Ramos (cell line): ENCODE measurements around the gene CCHCR1.

Experiments
- in situ Hi-C: fragments of 300-500 bp; cut with MboI; formaldehyde crosslinking; loops from one replicate; pipeline ENCODE4 v1.14.3; 2022; ENCODE audit warnings: low sequenced_read_pairs; ENCODE audit not compliant: unreplicated experiment

Gene CCHCR1

DNA sequence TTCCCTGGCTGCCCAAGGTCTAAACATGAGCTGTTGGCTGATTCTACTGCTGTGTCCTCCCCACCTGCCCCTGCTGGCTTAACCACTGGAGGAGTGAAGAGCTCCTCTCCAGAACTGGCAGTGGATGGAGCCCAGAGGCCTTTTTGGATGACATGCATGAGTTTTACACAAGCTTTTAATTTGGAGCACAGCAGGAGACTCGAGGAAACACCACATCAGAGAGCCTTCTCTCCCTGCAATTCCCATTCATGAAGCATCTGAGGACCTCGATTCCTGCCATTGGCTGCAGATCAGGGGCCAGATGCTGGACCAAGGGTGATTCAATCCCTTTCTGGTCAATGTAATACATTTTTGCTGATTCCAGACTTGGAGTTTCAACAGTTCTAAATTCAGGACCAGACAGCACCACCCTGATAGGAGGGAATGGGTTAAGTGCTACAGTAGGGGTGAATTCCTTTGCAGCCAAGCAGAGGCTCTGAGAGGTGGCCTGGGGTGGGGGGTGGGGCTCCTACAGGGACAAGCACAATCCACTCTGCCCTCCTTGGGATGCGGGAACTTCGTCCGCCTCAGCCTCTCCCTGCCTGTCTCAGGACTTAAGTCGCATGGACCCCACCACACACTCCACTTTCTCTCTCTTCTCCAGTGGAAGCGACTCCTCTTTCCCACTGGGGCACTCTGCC is 43.6 kb downstream of the CCHCR1 start:
- in situ Hi-C loops, result no loop called here

DNA sequence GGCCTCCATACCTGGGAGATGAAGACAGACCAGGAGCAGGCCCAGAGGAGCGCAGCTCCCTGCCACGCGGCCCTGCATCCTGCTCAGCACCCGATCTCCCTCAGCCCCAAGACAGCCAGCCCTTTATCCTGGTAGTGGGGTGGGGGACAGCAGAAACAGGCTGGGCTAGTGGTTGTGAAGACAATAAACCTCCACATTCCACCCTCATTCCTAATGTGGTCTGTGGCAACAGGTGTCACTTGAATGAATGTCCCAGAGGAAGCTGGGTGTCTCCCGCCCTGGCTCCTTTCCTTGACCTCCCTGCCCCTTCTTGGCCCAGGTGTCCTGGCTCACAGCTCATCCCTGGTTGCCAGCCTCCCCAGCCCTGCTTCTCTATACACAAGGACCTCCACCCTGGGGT is 45.1 kb downstream of the CCHCR1 start, which contains the start of gene C6orf15:
C6orf15 (minus strand) TSS at position 98 of the 400 bp plus-strand sequence; CDS start at position 78, 20 bp downstream.
- in situ Hi-C loops, result no loop called here

DNA sequence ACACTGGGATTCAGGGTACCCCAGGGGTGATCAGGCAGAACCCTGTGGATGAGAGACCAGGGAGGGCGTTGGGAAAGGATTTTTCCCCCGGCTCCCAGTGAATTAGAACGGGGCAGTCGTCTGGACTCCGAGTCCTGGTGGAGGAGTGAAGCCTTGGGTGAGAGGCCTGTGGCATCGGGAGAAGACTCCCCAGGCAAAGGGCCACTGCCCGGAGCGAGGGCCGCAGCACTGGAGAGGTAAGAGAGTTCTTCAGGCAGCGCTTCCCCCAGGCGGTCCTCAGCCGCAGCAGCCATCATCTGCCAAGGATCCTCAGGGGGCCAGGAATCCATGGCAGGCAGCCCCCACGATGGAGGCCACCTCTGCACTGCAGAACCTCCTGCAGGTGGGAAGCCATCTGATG is 45.9 kb downstream of the CCHCR1 start:
- in situ Hi-C loops, result no loop called here

DNA sequence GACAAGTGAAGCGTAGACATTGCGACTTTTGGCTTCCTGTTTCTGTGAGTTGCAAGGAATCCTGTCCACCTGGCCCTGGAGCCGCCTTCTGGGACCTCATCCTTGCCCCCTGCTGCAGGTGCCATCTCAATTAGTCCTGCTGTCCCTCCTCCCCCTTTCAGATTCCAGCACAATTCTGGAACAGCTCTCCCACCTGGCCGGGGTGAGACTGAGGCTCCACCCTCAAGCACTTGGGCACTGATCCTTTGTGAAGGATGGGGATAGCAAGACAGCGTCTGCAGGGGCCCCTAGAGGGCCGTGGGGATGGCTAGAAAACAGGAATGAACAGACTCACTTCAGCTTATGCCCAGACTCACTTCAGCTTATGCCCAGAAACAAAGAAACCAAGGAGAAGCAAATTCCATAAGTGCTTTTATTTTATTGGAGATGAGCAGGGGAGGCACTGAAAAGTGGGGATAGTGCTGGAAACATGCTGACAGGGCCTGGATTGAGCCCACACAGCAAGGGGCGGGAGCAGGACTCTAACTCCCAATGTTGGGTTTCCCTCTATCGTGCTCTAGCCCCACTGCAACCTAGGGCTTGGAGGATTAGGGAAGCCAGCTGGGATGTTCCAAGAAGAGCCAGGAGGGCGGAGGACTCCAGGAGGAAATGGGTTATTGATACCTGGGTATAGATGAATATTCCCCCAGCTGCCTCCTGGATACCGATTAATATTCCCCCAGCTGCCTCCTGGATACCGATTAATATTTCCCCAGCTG is 46.6 kb downstream of the CCHCR1 start:
- in situ Hi-C loops, result no loop called here

DNA sequence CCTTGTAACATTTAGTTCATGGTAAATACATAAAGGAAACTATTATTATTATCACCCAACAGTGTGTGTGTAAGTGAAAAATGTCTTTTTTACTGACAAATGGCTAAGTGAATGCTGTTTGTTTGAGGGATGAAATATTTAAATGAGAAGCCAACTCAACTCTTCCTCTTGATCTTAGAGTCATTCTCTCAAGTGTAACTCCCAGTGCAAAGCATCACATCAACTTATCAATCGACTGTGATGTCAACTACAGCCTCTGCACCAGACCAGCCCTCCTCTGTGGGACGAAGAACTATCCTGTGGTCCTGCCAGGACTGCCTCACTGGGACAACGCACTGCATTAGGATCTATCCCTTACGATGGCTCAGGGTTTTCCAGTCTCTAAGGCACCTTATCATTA is 50.5 kb downstream of the CCHCR1 start:
- in situ Hi-C loops, result no loop called here

- in situ Hi-C loops, result no loop called here
Observed at GRCh38 chr6:31103136-31103535, 54.5 kb downstream of the CCHCR1 start.

GRCh38 chr6:31098449-31098938 is 59.1 kb downstream of the CCHCR1 start:
- in situ Hi-C loops, result loop anchor here (25.0 kb wide), 1 partner anchor 636 kb away; no protein-coding TSS in a partner anchor

- in situ Hi-C loops, result loop anchor here (25.0 kb wide), 1 partner anchor 634 kb away; no protein-coding TSS in a partner anchor
Observed at GRCh38 chr6:31096656-31097055, 60.9 kb downstream of the CCHCR1 start.

DNA sequence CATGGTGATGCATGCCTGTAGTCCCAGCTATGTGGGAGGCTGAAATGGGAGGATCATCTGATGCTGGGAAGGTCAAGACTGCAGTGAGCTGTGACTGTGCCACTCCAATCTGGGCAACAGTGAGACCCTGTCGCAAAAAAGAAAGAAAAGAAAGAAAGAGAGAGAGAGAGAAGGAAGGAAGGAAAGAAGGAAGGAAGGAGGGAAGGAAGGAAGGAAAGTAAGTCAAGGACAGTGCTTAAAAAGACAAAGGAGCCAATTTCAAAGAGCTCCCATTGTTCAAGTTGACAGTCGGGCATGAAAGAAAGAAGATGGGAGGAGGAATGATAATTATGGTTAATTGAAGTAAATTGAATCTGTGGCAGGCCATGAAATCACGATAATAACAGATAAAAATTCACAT is 61.4 kb downstream of the CCHCR1 start:
- in situ Hi-C loops, result loop anchor here (25.0 kb wide), 1 partner anchor 634 kb away; no protein-coding TSS in a partner anchor

GRCh38 chr6:31094389-31094881 is 63.2 kb downstream of the CCHCR1 start:
- in situ Hi-C loops, result loop anchor here (25.0 kb wide), 1 partner anchor 632 kb away; no protein-coding TSS in a partner anchor

- in situ Hi-C loops, result loop anchor here (25.0 kb wide), 1 partner anchor 631 kb away; no protein-coding TSS in a partner anchor
Observed at GRCh38 chr6:31092769-31093505, 64.7 kb downstream of the CCHCR1 start.
